Karpas-422 (cell line): ENCODE data around the gene GMCL2. TPM values are rescaled to one million over a fixed set of nuclear protein-coding genes. Genes with fewer than 3 reads are reported as not detected.

Source experiments
- DNase-seq: peaks from one replicate; pipeline ENCODE4 v3.0.0-alpha.2; 2015
- H2AFZ ChIP-seq: fragments of 200-600 bp; sonication (generic); 2 replicates; pipeline ENCODE4 v1.6.1; 2014; ENCODE audit warnings: antibody characterized with exemption, low read length, mixed read lengths
- H3K27ac ChIP-seq: fragments of 200-600 bp; sonication (generic); 2 replicates; pipeline ENCODE4 v1.5.1; 2014; ENCODE audit warnings: mild to moderate bottlenecking, low read length, moderate library complexity
- H3K27me3 ChIP-seq: fragments of 200-600 bp; sonication (generic); 2 replicates; pipeline ENCODE4 v1.6.1; 2014; ENCODE audit warnings: low read length, mixed read lengths
- H3K36me3 ChIP-seq: fragments of 200-600 bp; sonication (generic); 2 replicates; pipeline ENCODE4 v1.6.1; 2014; ENCODE audit warnings: low read length, mixed read lengths; ENCODE audit not compliant: insufficient read depth
- H3K4me1 ChIP-seq: fragments of 200-600 bp; sonication (generic); 2 replicates; pipeline ENCODE4 v1.6.1; 2014; ENCODE audit warnings: mild to moderate bottlenecking, low read length, mixed read lengths
- H3K4me2 ChIP-seq: fragments of 200-600 bp; sonication (generic); 2 replicates; pipeline ENCODE4 v1.6.1; 2014; ENCODE audit warnings: low read length, low read depth, mild to moderate bottlenecking; ENCODE audit not compliant: poor library complexity, severe bottlenecking
- H3K4me3 ChIP-seq: fragments of 200-600 bp; sonication (generic); 2 replicates; pipeline ENCODE4 v1.5.1; 2014; ENCODE audit warnings: mild to moderate bottlenecking, antibody characterized with exemption, low read length, mixed read lengths
- H3K79me2 ChIP-seq: fragments of 200-600 bp; sonication (generic); 2 replicates; pipeline ENCODE4 v1.6.1; 2014; ENCODE audit warnings: mild to moderate bottlenecking, low read length, mixed read lengths
- H3K9ac ChIP-seq: fragments of 200-600 bp; sonication (generic); 2 replicates; pipeline ENCODE4 v1.6.0; 2014; ENCODE audit warnings: low read length
- H3K9me2 ChIP-seq: fragments of 200-600 bp; sonication (generic), shearing (Covaris generic); replicated peaks from 2 replicates; pipeline ENCODE4 v1.6.0; 2014; ENCODE audit warnings: mild to moderate bottlenecking, low read length, moderate library complexity; ENCODE audit not compliant: insufficient read depth
- H3K9me3 ChIP-seq: fragments of 300-700, 200-600 bp; sonication (generic); 2 replicates; pipeline ENCODE4 v1.6.1; 2014; ENCODE audit warnings: low read length, mixed read lengths
- H4K20me1 ChIP-seq: fragments of 200-600 bp; sonication (generic); 2 replicates; pipeline ENCODE4 v1.6.1; 2014; ENCODE audit warnings: mild to moderate bottlenecking, antibody characterized with exemption, low read length, low read depth; ENCODE audit not compliant: insufficient read depth
- total RNA-seq: library from RNA; depleted of rRNA; stranded (reverse); fragments of >200 nt; shearing (Covaris generic); gene quantifications from 2 replicates; pipeline ENCODE4 v1.2.3, GENCODE V29; 2014; ENCODE audit warnings: low replicate concordance

The GMCL2 gene
- total RNA-seq, 1 experiment from 2014 or later: not detected

DNA sequence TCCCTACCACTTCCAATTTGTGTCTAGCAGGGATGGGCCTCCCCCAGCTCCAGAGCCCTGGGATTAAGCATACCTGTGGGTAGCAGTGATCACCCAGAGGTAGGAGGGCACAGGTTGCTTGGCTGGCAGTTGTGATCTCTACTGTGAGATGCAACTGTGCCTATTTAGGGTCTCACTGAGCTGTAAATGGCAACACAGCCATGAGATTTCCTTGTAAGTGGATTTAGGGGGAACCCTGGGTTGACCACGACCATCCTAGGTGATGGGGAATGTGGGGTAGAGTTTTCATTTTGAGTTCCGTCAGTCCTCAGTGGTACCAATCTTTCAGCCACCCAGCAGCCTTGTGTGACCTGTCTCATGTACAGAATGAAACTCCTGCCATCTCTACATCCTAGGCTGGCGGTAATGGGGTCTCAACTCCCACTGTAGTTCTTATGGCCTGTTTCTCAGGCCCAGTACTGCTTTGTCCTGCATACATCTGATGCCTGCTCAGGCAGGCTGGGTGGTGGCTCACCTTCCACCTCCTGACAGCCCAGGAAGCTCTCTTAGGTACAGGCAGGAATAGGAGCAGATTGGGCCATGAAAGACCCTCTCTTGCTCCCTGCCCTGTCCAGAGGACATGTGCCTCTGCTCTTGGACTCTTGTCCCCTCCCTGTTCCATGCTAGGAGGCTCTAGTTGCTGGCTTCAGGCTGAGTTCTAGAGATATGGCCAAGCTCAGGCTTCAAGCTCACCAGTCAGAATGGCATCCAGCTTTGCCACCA, 25.3 kb upstream of the GMCL2 start:
- peaks cover 49% of the 10 kb centered on the region for H3K4me1 ChIP-seq
- no peaks in the 10 kb centered on the region for H3K27me3 ChIP-seq
- H3K9me2 ChIP-seq: no peaks in the 10 kb centered on the region
- H3K9ac ChIP-seq: no peak overlapping the region
- peaks cover 46% of the 10 kb centered on the region for H3K36me3 ChIP-seq
- H3K4me3 ChIP-seq: no peak overlapping the region
- peak overlapping the region; percentile 44; the same call in 1 of the 2 replicates for H3K27ac ChIP-seq
- peak; percentile 61 for DNase-seq
- peaks cover 38% of the 10 kb centered on the region for H4K20me1 ChIP-seq
- no peaks in the 10 kb centered on the region for H3K9me3 ChIP-seq
- H2AFZ ChIP-seq: no peak overlapping the region
- no peak overlapping the region for H3K4me2 ChIP-seq
- H3K79me2 ChIP-seq: peaks cover 14% of the 10 kb centered on the region

DNA sequence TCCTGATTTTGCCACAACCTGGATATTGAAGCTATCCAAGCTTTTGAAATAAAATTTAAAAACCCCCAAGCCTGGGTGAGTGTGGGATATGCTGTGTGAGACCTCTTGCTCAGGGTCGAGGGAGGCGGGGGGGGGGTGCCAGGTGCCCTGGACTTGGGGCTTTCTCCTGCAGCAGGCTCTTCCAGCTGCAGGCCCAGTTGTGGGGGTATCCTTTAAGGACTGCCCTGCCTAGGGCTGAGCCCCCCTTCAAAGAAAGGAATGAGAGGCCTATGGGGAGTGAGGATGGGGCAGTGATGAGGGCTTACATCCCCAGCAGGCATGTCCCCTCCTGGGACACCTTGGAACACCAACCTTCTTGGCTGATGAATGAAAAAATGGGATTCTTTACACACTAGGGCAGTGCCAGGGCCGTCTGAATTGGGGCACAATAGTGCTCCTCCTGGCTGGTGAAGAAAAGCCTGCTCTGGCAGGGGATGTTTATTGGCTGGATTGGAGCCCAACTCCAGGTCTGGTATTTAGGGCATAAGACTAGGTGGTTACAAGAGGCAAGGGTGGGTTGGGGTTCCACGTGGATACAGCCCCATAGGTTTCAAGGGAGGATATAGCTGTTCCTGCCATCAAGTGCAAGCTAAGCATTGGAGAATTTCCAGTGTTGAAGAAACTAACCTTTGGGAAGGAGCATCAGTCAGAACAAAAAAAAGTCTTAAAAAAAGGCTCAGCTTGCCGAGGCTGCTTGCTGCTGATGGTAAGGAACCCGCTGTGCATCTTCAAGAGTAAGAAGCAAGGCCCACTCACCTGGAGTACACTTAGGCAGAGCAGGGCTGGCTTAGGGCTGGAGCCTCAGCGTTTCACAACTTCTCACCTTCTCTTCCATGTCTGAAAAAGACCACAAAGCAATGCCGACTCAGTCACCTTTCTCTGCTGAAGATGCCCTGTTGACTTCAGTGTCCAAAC, 24.2 kb upstream of the GMCL2 start:
- Histone ChIP-seq H3K4me3 (no peak overlapping the region), H3K27ac (0 out of 2 replicates have a peak overlapping the region, but pooled peaks have one; percentile 12), H3K4me1 (peaks cover 50% of the 10 kb centered on the region), H3K9ac (no peak overlapping the region), H3K27me3 (no peaks in the 10 kb centered on the region), H3K36me3 (peaks cover 51% of the 10 kb centered on the region), H3K9me3 (no peaks in the 10 kb centered on the region), H3K9me2 (no peaks in the 10 kb centered on the region), H3K79me2 (peaks cover 24% of the 10 kb centered on the region), H3K4me2 (no peak overlapping the region), H4K20me1 (peaks cover 47% of the 10 kb centered on the region), H2AFZ (no peak overlapping the region)
- DNase-seq: peak; percentile 69

DNA sequence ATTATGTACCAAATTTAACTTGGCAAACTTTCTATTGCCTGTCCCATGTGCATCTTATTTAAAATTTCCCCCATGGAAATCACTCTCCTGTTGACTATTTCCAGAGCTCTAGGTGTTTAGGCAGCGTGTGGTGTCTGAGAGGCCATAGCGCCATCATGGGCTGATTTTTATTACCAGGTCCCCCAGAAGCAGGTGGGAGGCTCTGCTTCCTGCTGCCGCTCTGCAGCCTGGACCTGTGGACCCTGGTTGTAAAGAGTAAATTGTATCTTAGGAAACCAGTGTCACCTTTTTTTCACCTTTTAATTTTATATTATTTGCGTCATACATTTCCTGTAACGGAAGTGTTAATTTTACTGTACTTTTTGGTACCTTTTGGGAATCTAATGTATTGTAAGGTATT, 23.5 kb upstream of the GMCL2 start:
- Histone ChIP-seq H3K4me2 (no peak overlapping the region), H3K4me1 (peaks cover 50% of the 10 kb centered on the region), H3K4me3 (no peak overlapping the region), H4K20me1 (peaks cover 54% of the 10 kb centered on the region), H3K9me2 (no peaks in the 10 kb centered on the region), H3K9me3 (no peaks in the 10 kb centered on the region), H2AFZ (no peak overlapping the region), H3K27me3 (no peaks in the 10 kb centered on the region), H3K27ac (no peak overlapping the region), H3K36me3 (peaks cover 58% of the 10 kb centered on the region), H3K79me2 (peaks cover 31% of the 10 kb centered on the region), H3K9ac (no peak overlapping the region)
- DNase-seq: peak; percentile 61

DNA sequence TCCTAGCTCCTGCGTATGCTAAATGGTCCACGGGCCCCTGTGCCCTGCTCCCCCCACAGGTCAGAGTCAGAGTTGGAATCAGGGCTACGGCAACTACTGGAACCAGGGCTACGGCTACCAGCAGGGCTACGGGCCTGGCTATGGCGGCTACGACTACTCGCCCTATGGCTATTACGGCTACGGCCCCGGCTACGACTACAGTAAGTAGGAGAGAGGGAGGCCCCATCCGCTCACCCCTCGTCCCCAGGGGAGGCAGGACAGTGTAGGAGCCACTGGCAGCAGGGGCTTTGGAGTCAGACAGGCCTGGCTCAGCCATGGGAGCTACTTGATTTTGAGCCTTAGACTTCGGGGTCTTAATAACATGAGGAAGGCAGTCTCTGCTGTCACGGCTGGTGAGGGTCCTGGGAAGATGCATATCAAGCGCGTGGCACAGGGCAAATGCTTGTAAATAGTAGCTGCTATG, 22.9 kb upstream of the GMCL2 start:
- Histone ChIP-seq H3K4me1 (peaks cover 46% of the 10 kb centered on the region), H3K4me3 (no peak overlapping the region), H2AFZ (no peak overlapping the region), H3K27me3 (no peaks in the 10 kb centered on the region), H3K79me2 (peaks cover 37% of the 10 kb centered on the region), H3K4me2 (no peak overlapping the region), H3K9ac (no peak overlapping the region), H3K36me3 (peaks cover 63% of the 10 kb centered on the region), H3K27ac (no peak overlapping the region), H4K20me1 (peaks cover 58% of the 10 kb centered on the region), H3K9me3 (no peaks in the 10 kb centered on the region), H3K9me2 (no peaks in the 10 kb centered on the region)
- peak; percentile 58 for DNase-seq

DNA sequence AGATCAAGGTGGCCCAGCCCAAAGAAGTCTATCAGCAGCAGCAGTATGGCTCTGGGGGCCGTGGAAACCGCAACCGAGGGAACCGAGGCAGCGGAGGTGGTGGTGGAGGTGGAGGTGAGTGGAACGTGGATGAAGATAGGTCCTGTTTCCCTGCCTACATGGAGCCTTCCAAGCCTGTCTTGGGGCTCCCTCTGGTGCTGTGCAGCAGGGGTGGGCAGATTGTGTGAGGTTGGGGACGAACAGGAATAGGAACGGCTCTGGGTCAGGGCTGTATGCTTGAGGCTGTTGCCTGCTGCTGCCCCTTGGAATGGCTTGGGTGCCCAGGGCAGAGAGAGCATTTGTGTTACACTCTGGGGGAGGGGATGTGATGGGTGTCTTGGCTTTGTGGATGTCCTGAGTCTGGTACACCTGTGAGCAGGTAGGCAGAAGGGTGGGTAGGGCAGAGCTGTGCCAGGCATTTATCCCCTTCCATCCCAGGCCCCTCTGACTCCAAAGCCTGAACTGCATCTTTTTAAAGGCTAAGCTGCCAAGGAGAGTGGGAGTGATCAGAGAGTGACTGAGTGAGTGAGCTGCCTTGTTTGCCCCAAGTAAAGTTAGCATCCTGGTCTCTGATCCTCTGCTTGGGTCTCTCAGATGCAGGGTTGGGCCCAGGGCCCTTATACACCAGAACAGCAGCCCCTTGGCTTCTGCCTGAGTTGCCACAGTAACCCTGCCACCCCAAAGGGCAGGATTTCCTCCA, 22.3 kb upstream of the GMCL2 start:
- Histone ChIP-seq H2AFZ (no peak overlapping the region), H4K20me1 (peaks cover 58% of the 10 kb centered on the region), H3K36me3 (peaks cover 63% of the 10 kb centered on the region), H3K9ac (no peak overlapping the region), H3K4me3 (no peak overlapping the region), H3K4me1 (peaks cover 40% of the 10 kb centered on the region), H3K4me2 (no peak overlapping the region), H3K27me3 (no peaks in the 10 kb centered on the region), H3K27ac (no peak overlapping the region), H3K9me3 (no peaks in the 10 kb centered on the region), H3K9me2 (no peaks in the 10 kb centered on the region), H3K79me2 (peaks cover 43% of the 10 kb centered on the region)
- DNase-seq: peak; percentile 52

DNA sequence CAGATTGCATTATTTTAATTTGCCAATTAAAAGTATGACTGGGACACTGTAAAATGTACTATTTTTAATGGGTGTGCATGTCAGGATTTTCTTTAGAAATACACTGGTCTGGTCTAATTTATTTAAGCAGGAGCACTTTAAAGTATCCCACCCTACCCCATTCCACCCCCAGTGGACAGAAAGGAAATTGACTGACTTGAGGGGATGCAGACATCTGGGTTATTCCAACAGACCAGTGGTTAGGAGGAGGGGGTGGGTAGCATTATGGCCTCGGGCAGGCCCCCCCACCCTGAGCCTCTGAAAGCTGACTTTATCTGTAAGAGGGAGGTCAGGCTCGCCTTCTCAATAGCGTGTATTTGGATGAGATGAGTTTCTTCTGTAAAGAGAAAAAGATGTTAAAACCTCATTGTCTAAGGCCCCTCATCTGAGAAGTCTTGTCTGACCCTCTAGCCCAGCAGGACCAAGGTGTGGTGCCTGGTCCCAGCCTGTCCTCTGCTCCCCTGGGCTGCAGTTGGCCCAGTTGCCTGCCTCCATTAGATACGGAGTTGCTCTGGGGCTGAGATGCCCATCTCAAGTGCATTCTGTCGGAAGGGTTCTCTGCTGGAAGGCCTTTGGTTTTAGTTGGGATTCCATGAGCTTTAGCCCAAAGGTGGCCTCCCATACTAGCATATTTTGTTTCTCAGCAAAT, 21.5 kb upstream of the GMCL2 start:
- Histone ChIP-seq H3K27ac (no peak overlapping the region), H2AFZ (no peak overlapping the region), H4K20me1 (peaks cover 58% of the 10 kb centered on the region), H3K9ac (no peak overlapping the region), H3K36me3 (peaks cover 63% of the 10 kb centered on the region), H3K27me3 (no peaks in the 10 kb centered on the region), H3K9me2 (no peaks in the 10 kb centered on the region), H3K4me2 (no peak overlapping the region), H3K4me1 (peaks cover 37% of the 10 kb centered on the region), H3K79me2 (peaks cover 49% of the 10 kb centered on the region), H3K4me3 (no peak overlapping the region), H3K9me3 (no peaks in the 10 kb centered on the region)
- peak; percentile 67 for DNase-seq

DNA sequence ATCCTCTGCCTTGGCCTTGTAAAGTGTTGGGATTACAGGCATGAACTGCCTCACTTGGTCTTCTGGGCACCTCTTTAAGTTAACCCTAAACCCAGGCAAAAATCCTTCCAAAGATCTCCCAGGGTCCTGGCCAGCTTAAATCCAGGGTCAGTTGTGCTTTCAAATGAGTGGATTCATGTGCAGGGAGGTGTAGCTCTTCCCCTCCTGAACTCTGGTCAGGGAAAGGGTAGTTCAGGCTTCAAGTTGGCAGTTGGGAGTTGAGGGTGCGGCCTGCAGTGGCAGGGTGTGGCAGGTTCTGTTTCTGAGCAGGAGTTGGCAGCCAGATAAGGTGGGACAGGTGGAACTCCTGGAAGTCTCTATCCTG, 20.7 kb upstream of the GMCL2 start:
- peak overlapping the region; percentile 96 for H3K4me2 ChIP-seq
- H3K36me3 ChIP-seq: peaks cover 56% of the 10 kb centered on the region
- no peaks in the 10 kb centered on the region for H3K27me3 ChIP-seq
- H3K9ac ChIP-seq: no peak overlapping the region
- H3K4me1 ChIP-seq: peaks cover 30% of the 10 kb centered on the region
- DNase-seq: no peak
- no peak overlapping the region for H3K27ac ChIP-seq
- peaks cover 58% of the 10 kb centered on the region for H4K20me1 ChIP-seq
- H3K9me3 ChIP-seq: no peaks in the 10 kb centered on the region
- no peaks in the 10 kb centered on the region for H3K9me2 ChIP-seq
- peaks cover 50% of the 10 kb centered on the region for H3K79me2 ChIP-seq
- no peak overlapping the region for H3K4me3 ChIP-seq
- H2AFZ ChIP-seq: no peak overlapping the region
